H9 (cell line): Measurements from ENCODE around the gene SIK2. TPM values are rescaled to one million over a fixed set of nuclear protein-coding genes. Genes with fewer than 3 reads are reported as not detected.

Source experiments
- DNase-seq: peaks from one replicate; pipeline ENCODE4 v3.0.0-alpha.2; 2017
- H2AFZ ChIP-seq: one replicate; pipeline ENCODE4 v1.6.1; 2013; ENCODE audit warnings: mild to moderate bottlenecking, low read length, control low read depth, moderate library complexity
- H2AK5ac ChIP-seq: 2 replicates; pipeline ENCODE4 v1.6.1; 2013; ENCODE audit warnings: low read length, control low read depth, mixed read lengths; ENCODE audit not compliant: insufficient read length
- H2BK120ac ChIP-seq: one replicate; pipeline ENCODE4 v1.6.1; 2013; ENCODE audit warnings: low read depth, mild to moderate bottlenecking, low read length, control low read depth, inconsistent platforms; ENCODE audit not compliant: poor library complexity, severe bottlenecking
- H2BK12ac ChIP-seq: 2 replicates; pipeline ENCODE4 v1.6.1; 2013; ENCODE audit warnings: low read length, control low read depth, mixed read lengths, low read depth; ENCODE audit not compliant: insufficient read length
- H2BK15ac ChIP-seq: 2 replicates; pipeline ENCODE4 v1.6.1; 2013; ENCODE audit warnings: low read depth, low read length, control low read depth
- H2BK20ac ChIP-seq: one replicate; pipeline ENCODE4 v1.6.1; 2013; ENCODE audit warnings: low read depth, mild to moderate bottlenecking, low read length, control low read depth, inconsistent platforms; ENCODE audit not compliant: poor library complexity, severe bottlenecking
- H2BK5ac ChIP-seq: 2 replicates; pipeline ENCODE4 v1.6.1; 2013; ENCODE audit warnings: low read length, control low read depth, mixed read lengths; ENCODE audit not compliant: insufficient read length
- H3K14ac ChIP-seq: 2 replicates; pipeline ENCODE4 v1.6.1; 2013; ENCODE audit warnings: low read length, control low read depth; ENCODE audit not compliant: insufficient read depth
- H3K18ac ChIP-seq: 2 replicates; pipeline ENCODE4 v1.6.1; 2013; ENCODE audit warnings: low read depth, mild to moderate bottlenecking, mixed read lengths, low read length, control low read depth; ENCODE audit not compliant: insufficient read length
- H3K23ac ChIP-seq: 2 replicates; pipeline ENCODE4 v1.6.1; 2013; ENCODE audit warnings: low read length, control low read depth, mixed read lengths, low read depth; ENCODE audit not compliant: insufficient read length
- H3K23me2 ChIP-seq: 2 replicates; pipeline ENCODE4 v1.6.1; 2013; ENCODE audit warnings: low read depth, mild to moderate bottlenecking, mixed read lengths, low read length, control low read depth; ENCODE audit not compliant: insufficient read length, poor library complexity, severe bottlenecking
- H3K27ac ChIP-seq: 2 replicates; pipeline ENCODE4 v1.5.1; 2013; ENCODE audit warnings: low read length, control low read depth, mixed read lengths, low read depth; ENCODE audit not compliant: insufficient read length
- H3K27me3 ChIP-seq: 2 replicates; pipeline ENCODE4 v1.6.1; 2013; ENCODE audit warnings: low read length, control low read depth, inconsistent platforms; ENCODE audit not compliant: insufficient read depth
- H3K4ac ChIP-seq: 2 replicates; pipeline ENCODE4 v1.6.1; 2013; ENCODE audit warnings: low read depth, mild to moderate bottlenecking, control low read depth, inconsistent platforms, low read length, moderate library complexity
- H3K4me1 ChIP-seq: 2 replicates; pipeline ENCODE4 v1.6.1; 2013; ENCODE audit warnings: low read length, control low read depth, inconsistent platforms; ENCODE audit not compliant: insufficient read depth
- H3K4me2 ChIP-seq: 2 replicates; pipeline ENCODE4 v1.6.1; 2013; ENCODE audit warnings: low read length, control low read depth, mixed read lengths; ENCODE audit not compliant: insufficient read length, insufficient read depth
- H3K56ac ChIP-seq: 2 replicates; pipeline ENCODE4 v1.6.1; 2013; ENCODE audit warnings: low read depth, mild to moderate bottlenecking, mixed read lengths, low read length, control low read depth; ENCODE audit not compliant: insufficient read length
- H3K79me1 ChIP-seq: 2 replicates; pipeline ENCODE4 v1.6.1; 2013; ENCODE audit warnings: low read depth, mild to moderate bottlenecking, moderate library complexity, low read length, control low read depth, inconsistent platforms; ENCODE audit not compliant: insufficient read depth, poor library complexity, severe bottlenecking
- H3K79me2 ChIP-seq: 2 replicates; pipeline ENCODE4 v1.6.1; 2013; ENCODE audit warnings: low read length, control low read depth, inconsistent platforms; ENCODE audit not compliant: insufficient read depth
- H3K9ac ChIP-seq: 2 replicates; pipeline ENCODE4 v1.6.1; 2013; ENCODE audit warnings: low read length, control low read depth, mixed read lengths; ENCODE audit not compliant: insufficient read length; ENCODE audit errors: extremely low read depth
- H3K9me3 ChIP-seq: one replicate; pipeline ENCODE4 v1.6.1; 2013; ENCODE audit warnings: low read depth, low read length, inconsistent platforms; ENCODE audit not compliant: control insufficient read depth
- H3T11ph ChIP-seq: one replicate; pipeline ENCODE4 v1.6.1; 2013; ENCODE audit warnings: mild to moderate bottlenecking, low read length, control low read depth, inconsistent platforms
- H4K20me1 ChIP-seq: one replicate; pipeline ENCODE4 v1.6.1; 2013; ENCODE audit not compliant: control insufficient read depth, insufficient read length, insufficient read depth
- H4K5ac ChIP-seq: 2 replicates; pipeline ENCODE4 v1.6.1; 2013; ENCODE audit warnings: low read depth, mild to moderate bottlenecking, mixed read lengths, low read length, control low read depth; ENCODE audit not compliant: insufficient read length
- H4K8ac ChIP-seq: replicated peaks from 2 replicates; pipeline ENCODE4 v1.6.1; 2013; ENCODE audit warnings: low read length, control low read depth, mixed read lengths, low read depth; ENCODE audit not compliant: insufficient read length
- H4K91ac ChIP-seq: 2 replicates; pipeline ENCODE4 v1.6.1; 2013; ENCODE audit warnings: low read depth, mild to moderate bottlenecking, moderate library complexity, mixed read lengths, low read length, control low read depth; ENCODE audit not compliant: insufficient read length
- H3K27ac Mint-ChIP-seq, 3 experiments: 2 replicates in 2 of 3; 3 replicates in 1 of 3; pipeline ENCODE4 v1.8.0; 2020 to 2021; ENCODE audit warnings: mixed read lengths in 3 of 3, mild to moderate bottlenecking in 1 of 3, moderate library complexity in 1 of 3
- H3K27me3 Mint-ChIP-seq: 2 replicates; pipeline ENCODE4 v1.8.0; 2021; ENCODE audit warnings: low read depth, mild to moderate bottlenecking, moderate library complexity, mixed read lengths
- H3K36me3 Mint-ChIP-seq, 3 experiments: 2 replicates in 2 of 3; 3 replicates in 1 of 3; pipeline ENCODE4 v1.8.0; 2020 to 2021; ENCODE audit warnings: low read depth in 3 of 3, mixed read lengths in 3 of 3; ENCODE audit not compliant: insufficient read depth in 1 of 3
- H3K4me1 Mint-ChIP-seq, 2 experiments: 2 replicates each; pipeline ENCODE4 v1.8.0; 2020; ENCODE audit warnings: mixed read lengths in 2 of 2
- H3K4me3 Mint-ChIP-seq, 2 experiments: 2 replicates in 1 of 2; 3 replicates in 1 of 2; pipeline ENCODE4 v1.8.0; 2020 to 2021; ENCODE audit warnings: mild to moderate bottlenecking in 2 of 2, mixed read lengths in 2 of 2, moderate library complexity in 1 of 2
- H3K9me3 Mint-ChIP-seq, 2 experiments: 2 replicates in 1 of 2; 3 replicates in 1 of 2; pipeline ENCODE4 v1.8.0; 2020; ENCODE audit warnings: mild to moderate bottlenecking in 2 of 2, mixed read lengths in 2 of 2, moderate library complexity in 1 of 2
- WGBS: extraction: QIAGEN DNeasy Blood & Tissue Kit; methylation state at CpG from one replicate; pipeline ENCODE4 v1.1.7; 2013; ENCODE audit warnings: missing lambda C conversion rate, low lambda C conversion rate, mixed read lengths; ENCODE audit not compliant: insufficient read length; ENCODE audit errors: extremely low coverage; 5-methylcytosine and 5-hydroxymethylcytosine counted together
- total RNA-seq: library from RNA; stranded (reverse); gene quantifications from 2 replicates; pipeline ENCODE4 v1.2.1, GENCODE V29; 2021
- TF ChIP-seq, protein P1 (sequence below): fragments of 200-600 bp; sonication (generic); conservative IDR thresholded peaks from 3 replicates; pipeline ENCODE4 v1.8.0; 2021; ENCODE audit warnings: antibody characterized with exemption, mild to moderate bottlenecking

SIK2 gene
- total RNA-seq, 1 experiment from 2014 or later = 7.5 TPM

DNA sequence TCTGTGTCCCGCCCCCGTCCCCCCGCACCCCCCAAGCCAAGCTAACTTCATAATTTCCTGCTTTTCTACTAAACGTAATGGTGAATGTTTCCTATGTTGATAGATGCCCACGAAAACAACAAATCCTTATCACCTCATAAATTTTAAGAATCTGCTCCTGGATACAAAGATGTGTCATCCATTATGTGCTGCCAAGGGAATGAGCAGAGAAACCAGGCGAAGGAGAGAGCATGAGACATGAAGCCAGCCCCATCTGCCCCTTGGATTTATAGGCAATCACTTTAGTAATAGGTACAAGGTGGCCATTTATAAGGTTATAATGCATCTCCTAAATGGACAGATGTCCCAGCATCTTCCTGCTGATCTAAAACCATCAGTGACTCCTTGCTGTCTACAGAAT lies 31.5 kb upstream of the SIK2 start:
- no peak overlapping the region for H3K56ac ChIP-seq
- no CpG with 5 or more reads among the region's 6 CpGs for WGBS
- no peak overlapping the region for H2AFZ ChIP-seq
- H3K9me3 ChIP-seq = no peaks in the 10 kb centered on the region
- Mint-ChIP-seq H3K9me3 (no peaks in the 10 kb centered on the region), H3K4me1 (peaks cover 12 to 14% of the 10 kb centered on the region in 2 experiments), H3K4me3 (no peak overlapping the region), H3K36me3 (no peaks in the 10 kb centered on the region), H3K27me3 (no peaks in the 10 kb centered on the region), H3K27ac (no peak overlapping the region)
- no peak overlapping the region for H3T11ph ChIP-seq
- H3K27ac ChIP-seq = no peak overlapping the region
- no peak overlapping the region for H2BK5ac ChIP-seq
- H2BK20ac ChIP-seq = no peak overlapping the region
- H3K4me2 ChIP-seq = no peak overlapping the region
- no peaks in the 10 kb centered on the region for H3K79me2 ChIP-seq
- no peak overlapping the region for H4K91ac ChIP-seq
- H2BK12ac ChIP-seq = no peak overlapping the region
- no peaks in the 10 kb centered on the region for H3K79me1 ChIP-seq
- H3K18ac ChIP-seq = no peak overlapping the region
- TF ChIP-seq, protein P1, sequence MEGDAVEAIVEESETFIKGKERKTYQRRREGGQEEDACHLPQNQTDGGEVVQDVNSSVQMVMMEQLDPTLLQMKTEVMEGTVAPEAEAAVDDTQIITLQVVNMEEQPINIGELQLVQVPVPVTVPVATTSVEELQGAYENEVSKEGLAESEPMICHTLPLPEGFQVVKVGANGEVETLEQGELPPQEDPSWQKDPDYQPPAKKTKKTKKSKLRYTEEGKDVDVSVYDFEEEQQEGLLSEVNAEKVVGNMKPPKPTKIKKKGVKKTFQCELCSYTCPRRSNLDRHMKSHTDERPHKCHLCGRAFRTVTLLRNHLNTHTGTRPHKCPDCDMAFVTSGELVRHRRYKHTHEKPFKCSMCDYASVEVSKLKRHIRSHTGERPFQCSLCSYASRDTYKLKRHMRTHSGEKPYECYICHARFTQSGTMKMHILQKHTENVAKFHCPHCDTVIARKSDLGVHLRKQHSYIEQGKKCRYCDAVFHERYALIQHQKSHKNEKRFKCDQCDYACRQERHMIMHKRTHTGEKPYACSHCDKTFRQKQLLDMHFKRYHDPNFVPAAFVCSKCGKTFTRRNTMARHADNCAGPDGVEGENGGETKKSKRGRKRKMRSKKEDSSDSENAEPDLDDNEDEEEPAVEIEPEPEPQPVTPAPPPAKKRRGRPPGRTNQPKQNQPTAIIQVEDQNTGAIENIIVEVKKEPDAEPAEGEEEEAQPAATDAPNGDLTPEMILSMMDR = no peak
- H2BK15ac ChIP-seq = no peak overlapping the region
- H4K8ac ChIP-seq = no peak overlapping the region
- H3K27me3 ChIP-seq = no peaks in the 10 kb centered on the region
- no peak overlapping the region for H3K14ac ChIP-seq
- no peak for DNase-seq
- H3K4ac ChIP-seq = no peak overlapping the region
- no peak overlapping the region for H4K5ac ChIP-seq
- H4K20me1 ChIP-seq = no peaks in the 10 kb centered on the region
- H2BK120ac ChIP-seq = no peak overlapping the region
- H3K9ac ChIP-seq = no peak overlapping the region
- H3K23ac ChIP-seq = no peak overlapping the region
- no peaks in the 10 kb centered on the region for H3K4me1 ChIP-seq
- no peak overlapping the region for H2AK5ac ChIP-seq
- no peaks in the 10 kb centered on the region for H3K23me2 ChIP-seq
